Stimulated activated naive CD4-positive, alpha-beta T cell treated with Interleukin-2 at 50 U/mL for 16 hours (primary cell): ENCODE measurements around the gene OR13C4.
"Not testable (repeated sequence)": the region's sequence is repeated elsewhere in the genome, so short reads cannot be mapped to it uniquely, and the experiment has no call there.

Experiments
- DNase-seq: peaks from one replicate; lab custom pipeline; 2025; lab: John Stamatoyannopoulos, UW

OR13C4 gene

DNA sequence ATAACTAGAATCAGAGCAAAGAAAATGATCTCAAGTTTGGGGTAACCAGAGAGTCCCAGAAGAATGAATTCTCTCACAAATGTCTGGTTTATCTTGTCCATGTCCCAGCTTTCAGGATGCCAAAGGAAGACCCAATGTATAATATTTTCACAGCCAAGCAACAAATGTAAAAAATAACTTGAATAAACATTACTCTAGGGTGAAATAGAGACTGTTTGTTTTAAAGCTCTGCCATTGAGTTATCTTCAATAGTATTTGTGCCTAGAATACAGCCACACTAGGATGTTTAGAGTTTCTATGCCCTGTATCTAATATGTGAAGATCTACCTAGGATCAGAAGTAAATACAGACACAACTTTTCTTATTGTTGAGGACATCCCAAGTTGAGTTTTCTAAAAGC is at the start of gene OR13C4:
TSS of gene OR13C4 (minus strand) at position 101 of the 400 bp plus-strand sequence. CDS start at position 101, 0 bp downstream.
- DNase-seq, result no peak

DNA sequence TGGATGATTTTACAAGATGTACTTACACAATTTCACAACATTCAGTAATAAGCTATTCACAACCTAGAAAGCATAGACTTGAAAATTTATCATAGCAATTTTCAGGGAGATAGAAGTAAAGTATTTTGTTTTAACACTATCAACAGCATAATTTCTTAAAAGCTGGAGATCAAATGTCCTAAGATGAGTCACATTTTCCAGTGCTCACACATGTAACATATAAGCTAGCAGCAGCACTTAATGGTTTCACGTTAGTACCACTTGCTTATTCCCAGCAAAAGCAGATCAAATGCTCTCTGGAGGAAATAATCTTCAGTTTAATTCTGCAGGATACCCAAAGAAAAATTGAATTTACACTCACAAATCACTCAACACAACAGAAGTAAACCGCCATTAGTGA is 48.4 kb upstream of the OR13C4 start:
- no peak for DNase-seq

DNA sequence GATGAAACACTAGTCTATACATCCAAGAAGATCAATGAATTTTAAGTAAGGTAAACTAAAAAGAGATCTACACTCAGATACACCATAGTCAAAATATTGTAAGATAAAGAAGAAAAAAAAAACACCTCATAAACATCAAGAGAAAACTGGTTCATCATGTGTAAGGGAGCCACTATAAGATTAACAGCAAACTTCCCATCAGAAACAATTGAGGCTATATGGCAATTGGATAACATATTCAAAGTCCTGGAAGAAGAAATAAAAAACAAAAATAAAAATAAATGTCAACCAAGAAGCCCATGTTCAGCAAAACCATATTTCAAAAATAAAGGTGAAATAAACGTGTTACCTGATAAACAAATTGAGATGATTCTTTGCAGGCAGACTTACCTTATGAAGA is 45.6 kb upstream of the OR13C4 start:
- DNase-seq, result no peak

DNA sequence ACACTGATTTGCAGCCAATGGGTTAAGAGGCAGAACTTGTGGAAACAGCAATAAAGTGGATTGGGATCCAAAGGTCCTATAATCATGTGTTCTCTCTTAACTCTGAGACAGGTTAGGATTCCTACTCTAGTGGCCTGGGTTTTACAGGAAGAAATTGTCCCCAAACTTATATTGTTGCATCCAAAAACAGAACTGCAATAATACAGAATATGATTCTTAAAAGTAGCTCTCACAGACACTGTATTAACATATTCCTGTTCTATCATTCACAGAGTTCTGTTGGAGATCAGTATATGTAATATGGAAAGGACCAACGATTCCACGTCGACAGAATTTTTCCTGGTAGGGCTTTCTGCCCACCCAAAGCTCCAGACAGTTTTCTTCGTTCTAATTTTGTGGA is 41.9 kb upstream of the OR13C4 start, which contains the start of gene OR13C8:
TSS of gene OR13C8 (plus strand) at position 301 of the 400 bp plus-strand sequence. CDS start at position 301, 0 bp downstream.
- DNase-seq, result no peak

GRCh38 chr9:104564358-104564757 is 37.3 kb upstream of the OR13C4 start:
- no peak for DNase-seq

DNA sequence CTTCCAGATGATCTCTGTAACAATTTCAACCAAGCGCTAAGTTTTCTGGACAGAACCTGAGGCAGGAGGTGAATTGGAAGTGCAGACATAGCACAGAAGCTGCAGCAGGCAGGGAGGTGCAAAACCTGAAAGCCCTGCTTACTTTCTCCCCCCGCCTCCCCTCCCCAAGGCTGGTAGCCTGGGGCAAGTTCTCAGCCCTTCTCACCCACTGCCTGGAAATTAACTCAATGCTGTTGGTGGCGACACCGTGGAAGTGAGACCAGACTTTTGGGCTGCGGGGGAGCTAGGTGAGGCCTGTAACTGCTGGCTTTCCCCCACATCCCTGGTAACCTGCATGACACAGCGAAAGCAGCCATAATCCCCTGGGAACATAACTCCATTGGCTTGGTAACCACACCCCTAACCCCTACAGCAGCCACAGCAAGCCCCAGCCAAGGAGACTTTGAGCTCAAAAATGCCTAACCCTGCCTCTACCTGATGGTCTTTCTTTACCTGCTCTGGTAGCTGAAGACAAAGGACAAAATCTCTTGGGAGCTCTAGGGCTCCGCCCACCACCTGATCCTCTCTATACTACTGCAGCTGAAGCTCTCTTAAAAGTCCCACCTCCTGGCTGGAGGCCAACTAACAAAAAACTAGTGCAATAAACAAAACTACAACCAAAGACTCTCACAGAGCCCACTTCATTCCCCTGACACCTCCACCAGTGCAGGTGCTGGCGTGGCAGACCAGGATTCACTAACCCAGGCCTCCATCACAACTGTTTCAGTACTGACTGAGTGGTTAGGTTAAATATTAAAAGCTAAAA is 30.0 kb upstream of the OR13C4 start:
- no peak for DNase-seq

- no peak for DNase-seq
These were observed 28.5 kb upstream of the OR13C4 start for GRCh38 chr9:104555521-104555920.

GRCh38 chr9:104553261-104553660 is 26.3 kb upstream of the OR13C4 start:
- no peak for DNase-seq

- DNase-seq, result no peak
These were observed 17.6 kb upstream of the OR13C4 start for GRCh38 chr9:104544644-104545043.

GRCh38 chr9:104539275-104539674 is 12.3 kb upstream of the OR13C4 start:
- DNase-seq, result no peak

DNA sequence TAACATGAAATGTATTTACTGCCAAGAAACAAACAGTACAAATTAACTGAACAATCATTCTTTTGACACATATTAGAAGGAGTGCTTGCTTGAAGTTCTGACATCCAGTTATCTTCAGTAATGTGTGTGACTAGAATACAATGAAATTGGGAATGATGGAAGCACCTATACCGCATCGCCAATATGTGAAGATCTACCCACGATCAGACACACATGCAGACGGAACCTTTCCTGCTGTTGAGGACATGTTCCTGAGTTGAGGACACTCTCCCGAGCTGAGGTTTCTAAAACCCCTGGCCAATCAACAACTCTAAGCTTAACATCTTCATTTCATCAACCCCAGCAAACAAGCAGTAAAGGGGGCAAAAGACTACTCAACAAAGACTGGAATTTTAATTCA is 9.7 kb upstream of the OR13C4 start, which contains the start of gene OR13C3:
TSS of gene OR13C3 (minus strand) at position 101 of the 400 bp plus-strand sequence. CDS start 133 bp downstream, outside the sequence.
- DNase-seq, result no peak

DNA sequence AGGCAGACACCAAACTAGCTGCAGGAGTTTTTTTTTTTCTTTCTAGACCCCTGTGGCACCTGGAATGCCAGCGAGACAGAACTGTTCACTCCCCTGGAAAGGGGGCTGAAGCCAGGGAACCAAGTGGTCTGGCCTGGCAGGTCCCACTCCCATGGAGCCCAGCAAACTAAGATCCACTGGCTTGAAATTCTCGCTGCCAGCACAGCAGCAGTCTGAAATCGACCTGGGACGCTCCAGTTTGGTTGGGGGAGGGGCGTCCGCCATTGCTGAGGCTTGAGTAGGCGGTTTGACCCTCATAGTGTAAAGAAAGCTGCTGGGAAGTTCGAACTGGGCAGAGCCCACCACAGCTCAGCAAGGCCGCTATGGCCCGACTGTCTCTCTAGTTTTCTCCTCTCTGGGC is 6.8 kb downstream of the OR13C4 start:
- not testable (repeated sequence) for DNase-seq

DNA sequence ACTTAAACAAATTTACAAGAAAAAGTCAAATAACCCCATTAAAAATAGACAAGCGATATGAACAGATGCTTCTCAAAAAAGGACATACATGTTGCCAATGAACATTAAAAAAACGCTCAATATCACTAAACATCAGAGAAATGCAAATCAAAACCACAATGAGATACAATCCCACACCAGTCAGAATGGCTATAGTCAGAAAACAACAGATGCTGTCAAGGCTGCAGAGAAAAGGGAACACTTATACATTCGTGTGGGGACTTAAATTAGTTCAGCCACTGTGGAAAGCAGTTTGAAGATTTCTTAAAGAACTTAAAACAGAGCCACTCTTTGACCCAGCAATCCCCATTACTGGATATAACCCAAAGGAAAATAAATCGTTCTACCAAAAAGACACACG is 12.1 kb downstream of the OR13C4 start:
- no peak for DNase-seq

GRCh38 chr9:104506565-104506964 is 20.4 kb downstream of the OR13C4 start:
- no peak for DNase-seq

DNA sequence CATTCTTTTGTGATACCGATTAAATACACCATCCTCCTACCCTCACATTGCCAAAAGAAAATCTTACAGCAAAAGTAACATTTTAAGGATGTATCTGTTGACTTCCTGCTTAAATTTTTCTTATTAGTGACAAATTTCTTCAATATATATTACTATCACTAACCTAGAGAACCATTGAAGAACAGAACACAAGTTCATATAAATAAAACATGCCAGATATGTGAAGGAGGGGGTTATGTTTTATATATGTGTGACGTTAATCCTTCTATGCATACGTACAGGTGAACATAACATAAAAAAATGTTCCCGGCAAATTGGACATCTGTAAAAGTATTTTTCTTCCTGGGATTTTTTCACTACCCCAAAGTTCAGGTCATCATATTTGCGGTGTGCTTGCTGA is 23.0 kb downstream of the OR13C4 start, which contains the start of gene OR13F1:
TSS of gene OR13F1 (plus strand) at position 301 of the 400 bp plus-strand sequence. CDS start at position 301, 0 bp downstream.
- DNase-seq, result no peak

- DNase-seq, result no peak
These were observed 23.6 kb downstream of the OR13C4 start for GRCh38 chr9:104503440-104503839.

DNA sequence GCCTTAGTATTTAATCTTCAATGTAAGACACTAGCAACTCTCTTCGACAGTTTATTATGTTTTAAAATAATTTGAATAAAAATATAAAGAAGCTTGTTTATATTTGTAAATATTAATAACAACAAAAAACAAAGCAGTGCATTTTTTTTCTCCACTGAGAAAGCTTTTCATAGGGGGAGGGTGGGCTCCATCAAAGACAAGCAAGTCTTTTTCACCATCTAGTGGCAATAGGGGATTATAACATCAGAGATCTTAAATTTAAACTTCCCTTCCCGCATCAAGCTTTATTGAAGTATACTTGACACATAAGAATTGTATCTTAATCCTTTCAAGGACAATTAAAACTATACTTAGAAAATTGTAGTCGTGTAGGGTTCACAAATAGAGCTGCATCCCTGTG is 32.2 kb downstream of the OR13C4 start:
- no peak for DNase-seq

- DNase-seq, result no peak
These were observed 42.0 kb downstream of the OR13C4 start for GRCh38 chr9:104485014-104485413.

DNA sequence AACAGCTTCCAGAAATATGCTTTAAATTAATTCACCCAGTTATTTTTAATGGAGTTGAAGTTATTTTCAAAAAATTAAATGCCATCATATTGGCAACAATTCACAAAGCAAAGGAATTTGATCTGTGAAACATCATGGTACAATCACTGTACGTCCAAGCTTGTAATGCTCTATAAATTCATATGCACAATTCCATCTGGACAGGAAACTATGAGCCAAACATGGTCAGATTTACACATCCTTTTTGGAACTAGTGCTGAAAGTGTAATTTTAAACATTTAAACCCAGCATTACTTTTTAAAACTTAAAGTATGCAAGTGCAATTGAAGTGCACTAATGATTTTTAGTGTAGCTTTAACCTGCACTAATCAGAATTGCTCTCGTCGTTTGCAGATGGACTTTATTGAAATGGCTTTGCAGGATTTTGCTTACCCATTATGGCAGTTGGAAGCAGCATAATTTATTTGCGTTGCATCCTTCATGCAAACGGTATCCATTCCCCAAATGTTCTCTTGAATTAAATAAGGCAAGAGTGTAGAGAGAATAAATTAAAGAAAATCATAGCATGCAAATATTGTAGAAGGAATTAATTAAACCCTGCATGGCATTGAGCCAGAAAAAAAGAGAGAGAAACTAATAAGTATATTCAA is 44.0 kb downstream of the OR13C4 start:
- no peak for DNase-seq
